Activated CD4-positive, alpha-beta memory T cell treated with anti-CD3 and anti-CD28 coated beads, Interleukin-2, amount 10 ng/mL, durations not matched to agents 7 days and 5 days (primary cell): ENCODE results near the gene TENT4A. TPM values are rescaled to one million over a fixed set of nuclear protein-coding genes. Genes with fewer than 3 reads are reported as not detected.
A peak's percentile ranks its signal among the peaks of the same experiment; 100 is the strongest.
"Not testable (repeated sequence)": the region's sequence is repeated elsewhere in the genome, so short reads cannot be mapped to it uniquely, and the experiment has no call there.

ENCODE experiments used
- CTCF ChIA-PET: fragments of 350-600 bp; sonication (Branson Sonifier 250); formaldehyde crosslinking; loops from one replicate; lab custom pipeline; 2021; ENCODE audit warnings: antibody characterized with exemption, inconsistent platforms; lab: Charles Lee
- POLR2A ChIA-PET: fragments of 350-600 bp; sonication (Branson Sonifier 250); formaldehyde crosslinking; loops from one replicate; lab custom pipeline; 2021; ENCODE audit warnings: antibody characterized with exemption; lab: Charles Lee
- DNase-seq: peaks from one replicate; pipeline ENCODE4 v3.0.0-alpha.2; 2020
- H3K27ac Mint-ChIP-seq: one replicate; pipeline ENCODE4 v1.8.0; 2021; ENCODE audit warnings: mild to moderate bottlenecking, mixed read lengths
- H3K27me3 Mint-ChIP-seq: one replicate; pipeline ENCODE4 v1.8.0; 2021; ENCODE audit warnings: mixed read lengths
- H3K36me3 Mint-ChIP-seq: one replicate; pipeline ENCODE4 v1.8.0; 2021; ENCODE audit warnings: low read depth, mixed read lengths
- H3K4me1 Mint-ChIP-seq: one replicate; pipeline ENCODE4 v1.8.0; 2021; ENCODE audit warnings: mixed read lengths
- H3K4me3 Mint-ChIP-seq: one replicate; pipeline ENCODE4 v1.8.0; 2021; ENCODE audit warnings: mild to moderate bottlenecking, mixed read lengths
- H3K9me3 Mint-ChIP-seq: one replicate; pipeline ENCODE4 v1.8.0; 2021; ENCODE audit warnings: mixed read lengths
- total RNA-seq, 2 experiments: library from RNA; stranded (reverse); gene quantifications; one replicate each; pipeline ENCODE4 v1.2.3, GENCODE V29; 2021

The TENT4A gene
- 10 to 100 TPM; 34.3 to 36.6 TPM for total RNA-seq

- peak within 1 kb of the TSS; percentile 92 for H3K27ac Mint-ChIP-seq
- peaks cover 26% of the 10 kb centered on the region for H3K36me3 Mint-ChIP-seq
- POLR2A ChIA-PET: interaction anchor here (0.6 to 5.3 kb wide), 8 partner anchors 8 to 335 kb away, joined by 3 to 63 read pairs (median 4); partner anchors contain the start of genes MED10, NSUN2 and SRD5A1
- H3K27me3 Mint-ChIP-seq: peaks cover 6% of the 10 kb centered on the region
- peaks cover 49% of the 10 kb centered on the region for H3K4me1 Mint-ChIP-seq
- peak within 1 kb of the TSS; percentile 85 for H3K4me3 Mint-ChIP-seq
- CTCF ChIA-PET: no interaction called here
- DNase-seq: no peak
- no peaks in the 10 kb centered on the region for H3K9me3 Mint-ChIP-seq
These were observed at the start of gene TENT4A for GRCh38 chr5:6713274-6714225. TENT4A (plus strand) TSS chr5:6713432; CDS start chr5:6713984, 552 bp downstream.

GRCh38 chr5:6666762-6667161, 46.5 kb upstream of the TENT4A start:
- Mint-ChIP-seq H3K9me3 (no peaks in the 10 kb centered on the region), H3K27ac (no peak overlapping the region), H3K36me3 (peaks cover 16% of the 10 kb centered on the region), H3K27me3 (no peaks in the 10 kb centered on the region), H3K4me1 (no peaks in the 10 kb centered on the region), H3K4me3 (no peak overlapping the region)
- no peak for DNase-seq
- ChIA-PET CTCF (no interaction called here), POLR2A (no interaction called here)

- Mint-ChIP-seq H3K27me3 (no peaks in the 10 kb centered on the region), H3K4me3 (no peak overlapping the region), H3K9me3 (no peaks in the 10 kb centered on the region), H3K4me1 (no peaks in the 10 kb centered on the region), H3K27ac (no peak overlapping the region), H3K36me3 (peaks cover 16% of the 10 kb centered on the region)
- ChIA-PET CTCF (no interaction called here), POLR2A (no interaction called here)
- no peak for DNase-seq
These were observed 45.6 kb upstream of the TENT4A start for GRCh38 chr5:6667648-6668047.

- CTCF ChIA-PET, H3K9me3 Mint-ChIP-seq, H3K4me3 Mint-ChIP-seq, H3K4me1 Mint-ChIP-seq, H3K27ac Mint-ChIP-seq, POLR2A ChIA-PET, DNase-seq, H3K27me3 Mint-ChIP-seq: not testable (repeated sequence)
- H3K36me3 Mint-ChIP-seq: peaks cover 16% of the 10 kb centered on the region
These were observed 44.5 kb upstream of the TENT4A start for GRCh38 chr5:6668717-6669116.

GRCh38 chr5:6673031-6673430, 40.2 kb upstream of the TENT4A start:
- ChIA-PET CTCF (no interaction called here), POLR2A (no interaction called here)

GRCh38 chr5:6673963-6674362, 39.3 kb upstream of the TENT4A start:
- DNase-seq: no peak
- H3K4me1 Mint-ChIP-seq: no peaks in the 10 kb centered on the region
- ChIA-PET POLR2A (interaction anchor here (0.6 kb wide), 1 partner anchor 71 kb away, joined by 3 read pairs; no protein-coding TSS in a partner anchor), CTCF (no interaction called here)
- peaks cover 13% of the 10 kb centered on the region for H3K36me3 Mint-ChIP-seq
- H3K9me3 Mint-ChIP-seq: no peaks in the 10 kb centered on the region
- H3K27me3 Mint-ChIP-seq: no peaks in the 10 kb centered on the region
- no peak overlapping the region for H3K4me3 Mint-ChIP-seq
- H3K27ac Mint-ChIP-seq: no peak overlapping the region

More at GRCh38 chr5:6673031-6673430, 40.2 kb upstream of the TENT4A start:
- DNase-seq: no peak
- no peaks in the 10 kb centered on the region for H3K4me1 Mint-ChIP-seq
- no peaks in the 10 kb centered on the region for H3K9me3 Mint-ChIP-seq
- H3K27ac Mint-ChIP-seq: no peak overlapping the region
- H3K36me3 Mint-ChIP-seq: peaks cover 13% of the 10 kb centered on the region
- no peaks in the 10 kb centered on the region for H3K27me3 Mint-ChIP-seq
- H3K4me3 Mint-ChIP-seq: no peak overlapping the region

GRCh38 chr5:6674421-6674820, 38.8 kb upstream of the TENT4A start:
- POLR2A ChIA-PET: no interaction called here
- no peak overlapping the region for H3K27ac Mint-ChIP-seq
- H3K4me3 Mint-ChIP-seq: no peak overlapping the region

GRCh38 chr5:6674886-6675285, 38.3 kb upstream of the TENT4A start:
- no peak for DNase-seq
- ChIA-PET CTCF (no interaction called here), POLR2A (no interaction called here)
- H3K4me3 Mint-ChIP-seq: no peak overlapping the region
- no peak overlapping the region for H3K27ac Mint-ChIP-seq
- no peaks in the 10 kb centered on the region for H3K27me3 Mint-ChIP-seq
- no peaks in the 10 kb centered on the region for H3K4me1 Mint-ChIP-seq
- H3K9me3 Mint-ChIP-seq: no peaks in the 10 kb centered on the region
- H3K36me3 Mint-ChIP-seq: peaks cover 11% of the 10 kb centered on the region

More at GRCh38 chr5:6674421-6674820, 38.8 kb upstream of the TENT4A start:
- Mint-ChIP-seq H3K9me3 (no peaks in the 10 kb centered on the region), H3K36me3 (peaks cover 13% of the 10 kb centered on the region), H3K27me3 (no peaks in the 10 kb centered on the region), H3K4me1 (no peaks in the 10 kb centered on the region)
- CTCF ChIA-PET: no interaction called here
- DNase-seq: no peak

GRCh38 chr5:6675784-6676491, 37.3 kb upstream of the TENT4A start:
- H3K4me1 Mint-ChIP-seq: no peaks in the 10 kb centered on the region
- H3K4me3 Mint-ChIP-seq: no peak overlapping the region
- ChIA-PET POLR2A (no interaction called here), CTCF (no interaction called here)
- DNase-seq: no peak
- no peak overlapping the region for H3K27ac Mint-ChIP-seq
- H3K36me3 Mint-ChIP-seq: peaks cover 5% of the 10 kb centered on the region
- H3K9me3 Mint-ChIP-seq: no peaks in the 10 kb centered on the region
- no peaks in the 10 kb centered on the region for H3K27me3 Mint-ChIP-seq

GRCh38 chr5:6676702-6677101, 36.5 kb upstream of the TENT4A start:
- POLR2A ChIA-PET: no interaction called here
- CTCF ChIA-PET: no interaction called here
- H3K27ac Mint-ChIP-seq: no peak overlapping the region
- DNase-seq: no peak
- peaks cover 2% of the 10 kb centered on the region for H3K27me3 Mint-ChIP-seq
- no peaks in the 10 kb centered on the region for H3K9me3 Mint-ChIP-seq
- H3K4me1 Mint-ChIP-seq: no peaks in the 10 kb centered on the region
- H3K4me3 Mint-ChIP-seq: no peak overlapping the region
- no peaks in the 10 kb centered on the region for H3K36me3 Mint-ChIP-seq

- Mint-ChIP-seq H3K27ac (no peak overlapping the region), H3K27me3 (peaks cover 5% of the 10 kb centered on the region), H3K4me1 (no peaks in the 10 kb centered on the region), H3K36me3 (no peaks in the 10 kb centered on the region), H3K4me3 (no peak overlapping the region), H3K9me3 (no peaks in the 10 kb centered on the region)
- ChIA-PET CTCF (no interaction called here), POLR2A (no interaction called here)
- no peak for DNase-seq
These were observed 34.8 kb upstream of the TENT4A start for GRCh38 chr5:6678385-6678784.

GRCh38 chr5:6680922-6681321, 32.3 kb upstream of the TENT4A start:
- POLR2A ChIA-PET: no interaction called here
- CTCF ChIA-PET: no interaction called here
- H3K4me3 Mint-ChIP-seq: no peak overlapping the region

GRCh38 chr5:6681682-6682081, 31.6 kb upstream of the TENT4A start:
- H3K27me3 Mint-ChIP-seq: peaks cover 25% of the 10 kb centered on the region
- ChIA-PET POLR2A (interaction anchor here (0.9 kb wide), 1 partner anchor 12 kb away, joined by 3 read pairs; no protein-coding TSS in a partner anchor), CTCF (no interaction called here)
- no peaks in the 10 kb centered on the region for H3K9me3 Mint-ChIP-seq
- H3K4me3 Mint-ChIP-seq: no peak overlapping the region
- no peaks in the 10 kb centered on the region for H3K4me1 Mint-ChIP-seq
- DNase-seq: no peak
- no peak overlapping the region for H3K27ac Mint-ChIP-seq
- no peaks in the 10 kb centered on the region for H3K36me3 Mint-ChIP-seq

More at GRCh38 chr5:6680922-6681321, 32.3 kb upstream of the TENT4A start:
- H3K27me3 Mint-ChIP-seq: peaks cover 18% of the 10 kb centered on the region
- no peak overlapping the region for H3K27ac Mint-ChIP-seq
- no peak for DNase-seq
- H3K36me3 Mint-ChIP-seq: no peaks in the 10 kb centered on the region
- no peaks in the 10 kb centered on the region for H3K4me1 Mint-ChIP-seq
- no peaks in the 10 kb centered on the region for H3K9me3 Mint-ChIP-seq
